ENCODE results near the gene YTHDC1. TPM values are rescaled to one million over a fixed set of nuclear protein-coding genes. Genes with fewer than 3 reads are reported as not detected.

The YTHDC1 gene
- total and polyA plus RNA-seq, 2 of the 8 experiments (the other 6 are each of a cell fraction or from before 2014, with no cell fraction given), result 25.7 to 89.5 TPM

DNA sequence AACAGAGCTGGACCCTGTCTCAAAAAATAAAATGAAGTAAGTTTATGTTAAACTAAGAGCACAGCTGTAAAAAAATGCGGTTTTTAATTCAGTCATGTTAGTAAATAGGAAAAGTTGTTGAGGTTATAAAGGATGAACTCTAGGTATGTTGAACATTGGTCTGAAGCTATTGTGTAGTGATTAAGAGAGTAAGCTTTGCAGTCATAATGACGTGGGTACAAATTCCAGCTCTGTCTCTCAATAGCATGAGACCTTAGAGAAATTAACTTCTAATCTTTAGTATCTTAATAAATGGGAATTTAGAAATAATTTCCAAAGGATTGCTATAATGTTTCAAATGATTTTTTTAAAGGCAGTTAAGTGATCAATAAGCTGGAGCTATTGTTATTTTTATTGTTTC lies 2.9 kb upstream of the YTHDC1 start (continued):
- TF ChIP-seq, protein P1, sequence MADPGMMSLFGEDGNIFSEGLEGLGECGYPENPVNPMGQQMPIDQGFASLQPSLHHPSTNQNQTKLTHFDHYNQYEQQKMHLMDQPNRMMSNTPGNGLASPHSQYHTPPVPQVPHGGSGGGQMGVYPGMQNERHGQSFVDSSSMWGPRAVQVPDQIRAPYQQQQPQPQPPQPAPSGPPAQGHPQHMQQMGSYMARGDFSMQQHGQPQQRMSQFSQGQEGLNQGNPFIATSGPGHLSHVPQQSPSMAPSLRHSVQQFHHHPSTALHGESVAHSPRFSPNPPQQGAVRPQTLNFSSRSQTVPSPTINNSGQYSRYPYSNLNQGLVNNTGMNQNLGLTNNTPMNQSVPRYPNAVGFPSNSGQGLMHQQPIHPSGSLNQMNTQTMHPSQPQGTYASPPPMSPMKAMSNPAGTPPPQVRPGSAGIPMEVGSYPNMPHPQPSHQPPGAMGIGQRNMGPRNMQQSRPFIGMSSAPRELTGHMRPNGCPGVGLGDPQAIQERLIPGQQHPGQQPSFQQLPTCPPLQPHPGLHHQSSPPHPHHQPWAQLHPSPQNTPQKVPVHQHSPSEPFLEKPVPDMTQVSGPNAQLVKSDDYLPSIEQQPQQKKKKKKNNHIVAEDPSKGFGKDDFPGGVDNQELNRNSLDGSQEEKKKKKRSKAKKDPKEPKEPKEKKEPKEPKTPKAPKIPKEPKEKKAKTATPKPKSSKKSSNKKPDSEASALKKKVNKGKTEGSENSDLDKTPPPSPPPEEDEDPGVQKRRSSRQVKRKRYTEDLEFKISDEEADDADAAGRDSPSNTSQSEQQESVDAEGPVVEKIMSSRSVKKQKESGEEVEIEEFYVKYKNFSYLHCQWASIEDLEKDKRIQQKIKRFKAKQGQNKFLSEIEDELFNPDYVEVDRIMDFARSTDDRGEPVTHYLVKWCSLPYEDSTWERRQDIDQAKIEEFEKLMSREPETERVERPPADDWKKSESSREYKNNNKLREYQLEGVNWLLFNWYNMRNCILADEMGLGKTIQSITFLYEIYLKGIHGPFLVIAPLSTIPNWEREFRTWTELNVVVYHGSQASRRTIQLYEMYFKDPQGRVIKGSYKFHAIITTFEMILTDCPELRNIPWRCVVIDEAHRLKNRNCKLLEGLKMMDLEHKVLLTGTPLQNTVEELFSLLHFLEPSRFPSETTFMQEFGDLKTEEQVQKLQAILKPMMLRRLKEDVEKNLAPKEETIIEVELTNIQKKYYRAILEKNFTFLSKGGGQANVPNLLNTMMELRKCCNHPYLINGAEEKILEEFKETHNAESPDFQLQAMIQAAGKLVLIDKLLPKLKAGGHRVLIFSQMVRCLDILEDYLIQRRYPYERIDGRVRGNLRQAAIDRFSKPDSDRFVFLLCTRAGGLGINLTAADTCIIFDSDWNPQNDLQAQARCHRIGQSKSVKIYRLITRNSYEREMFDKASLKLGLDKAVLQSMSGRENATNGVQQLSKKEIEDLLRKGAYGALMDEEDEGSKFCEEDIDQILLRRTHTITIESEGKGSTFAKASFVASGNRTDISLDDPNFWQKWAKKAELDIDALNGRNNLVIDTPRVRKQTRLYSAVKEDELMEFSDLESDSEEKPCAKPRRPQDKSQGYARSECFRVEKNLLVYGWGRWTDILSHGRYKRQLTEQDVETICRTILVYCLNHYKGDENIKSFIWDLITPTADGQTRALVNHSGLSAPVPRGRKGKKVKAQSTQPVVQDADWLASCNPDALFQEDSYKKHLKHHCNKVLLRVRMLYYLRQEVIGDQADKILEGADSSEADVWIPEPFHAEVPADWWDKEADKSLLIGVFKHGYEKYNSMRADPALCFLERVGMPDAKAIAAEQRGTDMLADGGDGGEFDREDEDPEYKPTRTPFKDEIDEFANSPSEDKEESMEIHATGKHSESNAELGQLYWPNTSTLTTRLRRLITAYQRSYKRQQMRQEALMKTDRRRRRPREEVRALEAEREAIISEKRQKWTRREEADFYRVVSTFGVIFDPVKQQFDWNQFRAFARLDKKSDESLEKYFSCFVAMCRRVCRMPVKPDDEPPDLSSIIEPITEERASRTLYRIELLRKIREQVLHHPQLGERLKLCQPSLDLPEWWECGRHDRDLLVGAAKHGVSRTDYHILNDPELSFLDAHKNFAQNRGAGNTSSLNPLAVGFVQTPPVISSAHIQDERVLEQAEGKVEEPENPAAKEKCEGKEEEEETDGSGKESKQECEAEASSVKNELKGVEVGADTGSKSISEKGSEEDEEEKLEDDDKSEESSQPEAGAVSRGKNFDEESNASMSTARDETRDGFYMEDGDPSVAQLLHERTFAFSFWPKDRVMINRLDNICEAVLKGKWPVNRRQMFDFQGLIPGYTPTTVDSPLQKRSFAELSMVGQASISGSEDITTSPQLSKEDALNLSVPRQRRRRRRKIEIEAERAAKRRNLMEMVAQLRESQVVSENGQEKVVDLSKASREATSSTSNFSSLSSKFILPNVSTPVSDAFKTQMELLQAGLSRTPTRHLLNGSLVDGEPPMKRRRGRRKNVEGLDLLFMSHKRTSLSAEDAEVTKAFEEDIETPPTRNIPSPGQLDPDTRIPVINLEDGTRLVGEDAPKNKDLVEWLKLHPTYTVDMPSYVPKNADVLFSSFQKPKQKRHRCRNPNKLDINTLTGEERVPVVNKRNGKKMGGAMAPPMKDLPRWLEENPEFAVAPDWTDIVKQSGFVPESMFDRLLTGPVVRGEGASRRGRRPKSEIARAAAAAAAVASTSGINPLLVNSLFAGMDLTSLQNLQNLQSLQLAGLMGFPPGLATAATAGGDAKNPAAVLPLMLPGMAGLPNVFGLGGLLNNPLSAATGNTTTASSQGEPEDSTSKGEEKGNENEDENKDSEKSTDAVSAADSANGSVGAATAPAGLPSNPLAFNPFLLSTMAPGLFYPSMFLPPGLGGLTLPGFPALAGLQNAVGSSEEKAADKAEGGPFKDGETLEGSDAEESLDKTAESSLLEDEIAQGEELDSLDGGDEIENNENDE (IDR thresholded peaks at IDR 0.05; ENCODE audit: insufficient replicate concordance, low read length), result no peak
- no peak for TF ChIP-seq SP2 (IDR thresholded peaks at IDR 0.05; ENCODE audit: low read length)
- TF ChIP-seq SUZ12 (IDR thresholded peaks at IDR 0.05; ENCODE audit: low read length), result no peak
- TF ChIP-seq PHF8 (conservative IDR thresholded peaks at IDR 0.05; ENCODE audit: low read depth, low read length), result no peak
- no peak for TF ChIP-seq HDAC2 (IDR thresholded peaks at IDR 0.05; ENCODE audit: borderline replicate concordance in 1 of 2, low read depth in 2 of 2, low read length in 2 of 2)
- TF ChIP-seq, protein P2, sequence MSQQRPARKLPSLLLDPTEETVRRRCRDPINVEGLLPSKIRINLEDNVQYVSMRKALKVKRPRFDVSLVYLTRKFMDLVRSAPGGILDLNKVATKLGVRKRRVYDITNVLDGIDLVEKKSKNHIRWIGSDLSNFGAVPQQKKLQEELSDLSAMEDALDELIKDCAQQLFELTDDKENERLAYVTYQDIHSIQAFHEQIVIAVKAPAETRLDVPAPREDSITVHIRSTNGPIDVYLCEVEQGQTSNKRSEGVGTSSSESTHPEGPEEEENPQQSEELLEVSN (IDR thresholded peaks at IDR 0.05), result no peak
- TF ChIP-seq KDM5A (IDR thresholded peaks at IDR 0.05; ENCODE audit: low read length), result no peak
- TF ChIP-seq, protein P3, sequence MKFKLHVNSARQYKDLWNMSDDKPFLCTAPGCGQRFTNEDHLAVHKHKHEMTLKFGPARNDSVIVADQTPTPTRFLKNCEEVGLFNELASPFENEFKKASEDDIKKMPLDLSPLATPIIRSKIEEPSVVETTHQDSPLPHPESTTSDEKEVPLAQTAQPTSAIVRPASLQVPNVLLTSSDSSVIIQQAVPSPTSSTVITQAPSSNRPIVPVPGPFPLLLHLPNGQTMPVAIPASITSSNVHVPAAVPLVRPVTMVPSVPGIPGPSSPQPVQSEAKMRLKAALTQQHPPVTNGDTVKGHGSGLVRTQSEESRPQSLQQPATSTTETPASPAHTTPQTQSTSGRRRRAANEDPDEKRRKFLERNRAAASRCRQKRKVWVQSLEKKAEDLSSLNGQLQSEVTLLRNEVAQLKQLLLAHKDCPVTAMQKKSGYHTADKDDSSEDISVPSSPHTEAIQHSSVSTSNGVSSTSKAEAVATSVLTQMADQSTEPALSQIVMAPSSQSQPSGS (IDR thresholded peaks at IDR 0.05; ENCODE audit: low read length), result no peak

All from H1 (cell line).